ENCODE measurements around the gene SNRPD3. TPM values are rescaled to one million over a fixed set of nuclear protein-coding genes. Genes with fewer than 3 reads are reported as not detected.
"Not testable (repeated sequence)": the region's sequence is repeated elsewhere in the genome, so short reads cannot be mapped to it uniquely, and the experiment has no call there.

The SNRPD3 gene
- total RNA-seq, 1 donor from 2014 or later, result 66.8 TPM

DNA sequence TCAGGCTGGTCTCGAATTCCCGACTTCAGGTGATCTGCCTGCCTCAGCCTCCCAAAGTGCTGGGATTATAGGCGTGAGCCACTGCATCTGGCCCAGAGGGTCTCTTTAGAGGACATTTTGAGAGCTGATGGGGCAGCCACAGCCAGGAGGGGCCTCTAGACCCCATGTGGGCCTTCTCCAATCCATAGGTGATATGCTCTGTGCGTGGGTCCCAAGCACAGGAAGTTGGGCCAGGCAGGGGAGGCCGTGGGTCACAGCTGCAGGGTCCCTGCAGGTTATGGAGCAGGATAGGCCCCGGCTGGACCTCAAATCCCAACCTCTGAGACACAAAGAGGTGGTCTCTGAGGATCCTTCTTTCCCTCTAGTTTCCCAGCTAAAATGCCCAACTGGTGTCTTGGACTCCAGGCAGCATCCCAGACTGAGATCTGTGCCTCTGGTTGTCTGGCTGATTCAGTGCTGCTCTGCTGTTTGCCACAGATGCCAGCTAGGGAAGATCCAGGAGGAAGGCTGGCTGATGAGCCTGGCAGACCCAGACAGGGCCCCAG, 35.6 kb downstream of the SNRPD3 start:
- TF ChIP-seq, protein P1, sequence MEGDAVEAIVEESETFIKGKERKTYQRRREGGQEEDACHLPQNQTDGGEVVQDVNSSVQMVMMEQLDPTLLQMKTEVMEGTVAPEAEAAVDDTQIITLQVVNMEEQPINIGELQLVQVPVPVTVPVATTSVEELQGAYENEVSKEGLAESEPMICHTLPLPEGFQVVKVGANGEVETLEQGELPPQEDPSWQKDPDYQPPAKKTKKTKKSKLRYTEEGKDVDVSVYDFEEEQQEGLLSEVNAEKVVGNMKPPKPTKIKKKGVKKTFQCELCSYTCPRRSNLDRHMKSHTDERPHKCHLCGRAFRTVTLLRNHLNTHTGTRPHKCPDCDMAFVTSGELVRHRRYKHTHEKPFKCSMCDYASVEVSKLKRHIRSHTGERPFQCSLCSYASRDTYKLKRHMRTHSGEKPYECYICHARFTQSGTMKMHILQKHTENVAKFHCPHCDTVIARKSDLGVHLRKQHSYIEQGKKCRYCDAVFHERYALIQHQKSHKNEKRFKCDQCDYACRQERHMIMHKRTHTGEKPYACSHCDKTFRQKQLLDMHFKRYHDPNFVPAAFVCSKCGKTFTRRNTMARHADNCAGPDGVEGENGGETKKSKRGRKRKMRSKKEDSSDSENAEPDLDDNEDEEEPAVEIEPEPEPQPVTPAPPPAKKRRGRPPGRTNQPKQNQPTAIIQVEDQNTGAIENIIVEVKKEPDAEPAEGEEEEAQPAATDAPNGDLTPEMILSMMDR (IDR thresholded peaks at IDR 0.05), result no peak

DNA sequence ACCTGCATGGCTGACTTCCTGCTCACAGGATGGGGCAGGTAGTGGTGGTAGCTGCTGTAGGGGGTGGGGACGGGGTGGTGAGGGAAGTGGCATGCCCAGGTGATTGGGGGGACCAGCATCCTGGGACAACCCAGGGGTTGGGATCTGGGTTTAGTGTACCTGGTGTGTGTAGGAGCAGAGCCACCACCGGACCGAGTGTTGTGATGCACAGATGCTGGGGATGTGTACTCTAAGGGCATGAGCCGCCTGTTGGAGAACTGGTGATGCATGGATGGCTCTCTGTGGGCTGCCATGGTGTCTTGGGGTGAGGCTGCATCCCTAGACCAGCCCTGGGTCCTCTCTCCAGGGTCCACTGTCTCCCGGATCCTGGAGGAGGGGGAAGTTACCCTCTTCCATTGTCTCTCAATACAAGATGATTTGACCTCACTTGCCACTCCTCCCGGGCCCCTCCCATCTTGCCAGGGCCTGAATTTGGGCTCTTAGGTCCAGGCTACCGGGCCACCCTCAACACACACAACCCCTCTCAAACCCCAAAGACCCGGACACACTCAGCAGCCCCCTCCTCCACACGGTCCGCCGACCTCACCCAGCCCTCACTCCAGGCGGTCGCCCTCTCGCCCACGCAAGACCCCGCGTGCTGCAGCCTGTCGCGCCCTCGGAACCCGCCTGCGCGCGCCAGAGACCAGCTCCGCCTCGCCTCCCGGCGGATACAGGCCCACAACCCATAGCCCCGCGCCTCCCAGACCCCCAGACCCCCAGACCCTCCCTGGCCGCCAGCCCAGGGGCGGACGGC, 36.5 kb downstream of the SNRPD3 start:
- H3K4me3 ChIP-seq, result peak overlapping the region; percentile 68
- H3K27me3 ChIP-seq (ENCODE audit: low read depth), result no peaks in the 10 kb centered on the region
- peaks cover 17% of the 10 kb centered on the region for H3K36me3 ChIP-seq
- intact Hi-C loops (cut with DNase I), result no loop called here
- H3K4me1 ChIP-seq, result peaks cover 16% of the 10 kb centered on the region
- H3K9me3 ChIP-seq, result no peaks in the 10 kb centered on the region
- DNase-seq, result no peak
- TF ChIP-seq, protein P1 (IDR thresholded peaks at IDR 0.05), result no peak
- peak in 1 of 2 donors; percentile 4 for ATAC-seq
- peak overlapping the region; percentile 72 for H3K27ac ChIP-seq

More for the DNA sequence above, 35.6 kb downstream of the SNRPD3 start:
- Histone ChIP-seq H3K27ac (no peak overlapping the region), H3K4me1 (peaks cover 16% of the 10 kb centered on the region), H3K36me3 (peaks cover 24% of the 10 kb centered on the region), H3K4me3 (no peak overlapping the region), H3K27me3 (ENCODE audit: low read depth) (no peaks in the 10 kb centered on the region), H3K9me3 (no peaks in the 10 kb centered on the region)
- DNase-seq, result no peak
- no peak for ATAC-seq
- intact Hi-C loops (cut with DNase I), result no loop called here

DNA sequence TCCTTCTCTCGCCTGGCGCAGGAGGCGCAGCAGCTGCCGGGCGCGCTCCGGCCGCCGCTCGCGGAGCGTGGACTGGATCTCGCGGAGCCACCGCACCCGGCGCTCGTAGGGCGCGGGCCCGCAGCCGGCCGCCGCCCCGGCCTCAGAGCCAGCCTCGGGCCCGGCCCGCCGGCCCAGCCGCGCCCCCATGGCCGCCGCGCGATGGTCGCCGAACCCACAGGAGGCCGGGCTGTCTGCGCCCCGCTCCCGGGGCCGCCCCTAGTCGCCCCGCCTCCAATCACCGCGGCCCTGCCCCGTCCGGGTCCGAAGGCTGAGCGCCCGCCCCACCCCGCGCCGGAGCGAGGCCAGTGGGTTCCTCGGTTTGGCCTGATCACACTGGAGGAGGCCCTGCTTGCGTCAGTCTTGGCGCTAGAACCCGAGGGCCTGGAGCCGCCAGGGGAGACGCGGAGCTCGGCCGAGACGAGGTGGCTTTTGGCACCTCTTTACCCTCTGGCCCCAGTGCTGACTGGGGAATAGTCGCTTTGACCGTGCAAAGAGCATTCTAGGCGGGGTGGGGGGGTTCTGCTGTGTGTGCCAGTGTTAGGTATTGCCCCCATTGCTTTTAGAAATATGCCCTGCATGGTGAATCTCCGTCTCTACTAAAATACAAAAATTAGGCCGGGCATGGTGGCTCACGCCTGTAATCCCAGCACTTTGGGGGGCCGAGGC, 37.2 kb downstream of the SNRPD3 start, which contains the start of gene LRRC75B:
Gene LRRC75B, minus strand, starts transcription at position 223 of the 708 bp plus-strand sequence. Its CDS starts 34 bp downstream, at position 189.
- peak; percentile 94 for ATAC-seq
- H3K27ac ChIP-seq, result peak within 1 kb of the TSS; percentile 72
- intact Hi-C loops (cut with DNase I), result no loop called here

DNA sequence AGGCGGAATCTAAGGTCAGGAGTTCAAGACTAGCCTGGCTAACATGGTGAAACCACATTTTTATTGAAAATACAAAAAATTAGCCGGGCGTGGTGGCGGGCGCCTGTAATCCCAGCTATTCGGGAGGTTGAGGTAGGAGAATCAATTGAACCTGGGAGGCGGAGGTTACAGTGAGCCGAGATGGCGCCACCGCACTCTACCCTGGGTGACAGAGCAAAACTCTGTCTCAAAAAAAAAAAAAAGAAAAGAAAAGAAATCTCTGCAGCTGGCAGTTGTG, 37.7 kb downstream of the SNRPD3 start:
- peak overlapping the region; percentile 72 for H3K27ac ChIP-seq
- DNase-seq; H3K27me3 ChIP-seq (ENCODE audit: low read depth); H3K9me3 ChIP-seq; ATAC-seq; intact Hi-C loops (cut with DNase I): not testable (repeated sequence)
- peak overlapping the region; percentile 68 for H3K4me3 ChIP-seq
- H3K4me1 ChIP-seq, result peaks cover 16% of the 10 kb centered on the region
- peaks cover 11% of the 10 kb centered on the region for H3K36me3 ChIP-seq

More for the DNA sequence above, 37.2 kb downstream of the SNRPD3 start, which contains the start of gene LRRC75B:
- peak; percentile 91 for DNase-seq
- no peaks in the 10 kb centered on the region for H3K9me3 ChIP-seq
- H3K36me3 ChIP-seq, result peaks cover 11% of the 10 kb centered on the region
- H3K27me3 ChIP-seq (ENCODE audit: low read depth), result no peaks in the 10 kb centered on the region
- TF ChIP-seq, protein P1 (IDR thresholded peaks at IDR 0.05), result no peak
- peaks cover 16% of the 10 kb centered on the region for H3K4me1 ChIP-seq
- peak within 1 kb of the TSS; percentile 68 for H3K4me3 ChIP-seq

DNA sequence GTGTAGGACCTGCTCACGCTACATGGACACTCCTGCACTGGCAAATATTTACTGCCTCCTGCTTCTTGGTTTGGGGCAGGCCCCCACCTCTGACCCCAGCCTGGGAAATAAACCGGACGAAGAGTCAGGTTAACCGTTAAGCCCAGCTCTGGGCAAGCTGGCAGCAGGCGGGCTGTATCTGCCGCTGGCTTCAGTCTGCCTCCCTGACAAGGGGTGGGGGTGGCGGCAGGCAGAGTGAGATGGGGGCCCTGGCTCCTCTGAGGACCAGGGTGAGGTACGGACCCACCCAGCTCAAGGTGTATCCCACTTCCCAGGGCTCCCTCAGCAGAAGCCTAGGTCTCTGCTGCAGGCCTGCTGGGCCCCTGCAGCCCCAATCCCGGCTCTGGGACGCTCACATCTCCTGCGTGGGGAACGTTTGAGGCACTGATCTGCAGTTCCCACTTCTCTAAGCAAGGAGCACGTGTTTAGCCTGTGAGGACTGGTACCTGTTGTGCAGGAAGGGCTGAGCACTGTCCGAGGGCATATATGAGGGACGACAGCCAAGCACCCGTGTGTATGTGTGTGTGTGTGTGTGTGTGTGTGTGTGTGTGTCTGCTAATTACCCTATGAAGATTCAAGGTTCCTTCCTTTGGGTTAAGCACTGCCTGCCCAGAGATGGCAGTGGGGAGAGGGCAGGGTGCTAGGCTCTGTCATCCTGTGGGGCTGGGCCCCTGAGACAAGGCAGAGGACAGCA, 38.2 kb downstream of the SNRPD3 start:
- Histone ChIP-seq H3K36me3 (peaks cover 7% of the 10 kb centered on the region), H3K4me1 (peaks cover 16% of the 10 kb centered on the region), H3K9me3 (no peaks in the 10 kb centered on the region), H3K4me3 (no peak overlapping the region), H3K27ac (peak overlapping the region; percentile 72), H3K27me3 (ENCODE audit: low read depth) (no peaks in the 10 kb centered on the region)
- ATAC-seq, result peak; percentile 3 to 4
- TF ChIP-seq, protein P1 (IDR thresholded peaks at IDR 0.05), result no peak
- DNase-seq, result no peak
- intact Hi-C loops (cut with DNase I), result no loop called here

Data from lower lobe of right lung (tissue), 2 donors.